Measurements from ENCODE around the gene ZG16B. TPM values are rescaled to one million over a fixed set of nuclear protein-coding genes. Genes with fewer than 3 reads are reported as not detected.

The ZG16B gene
- total and polyA plus RNA-seq, 2 donors (not counting 1 experiment from before 2014, with no cell fraction given): not detected

DNA sequence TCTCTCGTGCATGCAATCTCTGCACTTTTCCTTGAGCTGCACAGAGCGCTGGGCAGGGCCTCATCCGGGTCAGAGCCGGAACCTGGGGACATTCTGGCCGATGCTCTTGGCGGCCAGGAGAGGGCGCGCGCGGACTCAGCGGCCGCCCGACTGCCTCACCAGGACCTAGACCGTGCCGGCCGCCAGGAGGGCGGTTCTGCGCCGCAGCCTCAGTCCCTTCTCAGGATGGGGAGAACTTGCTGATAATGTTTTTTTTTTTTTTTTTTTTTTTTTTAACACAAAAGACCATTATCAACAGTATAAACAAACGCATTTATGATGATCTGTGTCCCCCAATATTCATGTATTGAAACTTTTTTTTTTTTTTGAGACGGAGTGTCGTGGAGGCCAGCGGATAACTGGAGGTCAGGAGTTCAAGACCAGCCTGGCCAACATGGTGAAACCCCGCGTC lies 44.8 kb downstream of the ZG16B start:
- Histone ChIP-seq H3K4me1 (ENCODE audit: control insufficient read depth, extremely low read depth, insufficient read depth, low read length) (no peaks in the 10 kb centered on the region), H2AFZ (ENCODE audit: low read length) (no peak overlapping the region), H3K79me2 (ENCODE audit: control insufficient read depth, insufficient read depth, low read length) (no peaks in the 10 kb centered on the region), H3K9ac (ENCODE audit: insufficient read depth, low read length) (no peak overlapping the region), H3K27ac (ENCODE audit: insufficient read depth, low read length) (no peak overlapping the region), H3K36me3 (ENCODE audit: control insufficient read depth, insufficient read depth, low read length) (no peaks in the 10 kb centered on the region), H3K4me3 (replicated peaks in 1 of 4; ENCODE audit: control extremely low read depth in 1 of 4, insufficient read depth in 1 of 4, low read depth in 3 of 4, low read length in 4 of 4) (no peak overlapping the region), H3K9me3 (ENCODE audit: control insufficient read depth, insufficient read depth, low read depth, low read length) (no peaks in the 10 kb centered on the region), H4K20me1 (ENCODE audit: control insufficient read depth, extremely low read depth, insufficient read depth, low read length) (no peaks in the 10 kb centered on the region), H3K27me3 (ENCODE audit: control insufficient read depth, insufficient read depth, low read length) (no peaks in the 10 kb centered on the region), H3K4me2 (ENCODE audit: extremely low read depth, insufficient read depth, low read length) (peak overlapping the region; percentile 8)
- TF ChIP-seq, protein P1, sequence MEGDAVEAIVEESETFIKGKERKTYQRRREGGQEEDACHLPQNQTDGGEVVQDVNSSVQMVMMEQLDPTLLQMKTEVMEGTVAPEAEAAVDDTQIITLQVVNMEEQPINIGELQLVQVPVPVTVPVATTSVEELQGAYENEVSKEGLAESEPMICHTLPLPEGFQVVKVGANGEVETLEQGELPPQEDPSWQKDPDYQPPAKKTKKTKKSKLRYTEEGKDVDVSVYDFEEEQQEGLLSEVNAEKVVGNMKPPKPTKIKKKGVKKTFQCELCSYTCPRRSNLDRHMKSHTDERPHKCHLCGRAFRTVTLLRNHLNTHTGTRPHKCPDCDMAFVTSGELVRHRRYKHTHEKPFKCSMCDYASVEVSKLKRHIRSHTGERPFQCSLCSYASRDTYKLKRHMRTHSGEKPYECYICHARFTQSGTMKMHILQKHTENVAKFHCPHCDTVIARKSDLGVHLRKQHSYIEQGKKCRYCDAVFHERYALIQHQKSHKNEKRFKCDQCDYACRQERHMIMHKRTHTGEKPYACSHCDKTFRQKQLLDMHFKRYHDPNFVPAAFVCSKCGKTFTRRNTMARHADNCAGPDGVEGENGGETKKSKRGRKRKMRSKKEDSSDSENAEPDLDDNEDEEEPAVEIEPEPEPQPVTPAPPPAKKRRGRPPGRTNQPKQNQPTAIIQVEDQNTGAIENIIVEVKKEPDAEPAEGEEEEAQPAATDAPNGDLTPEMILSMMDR (conservative IDR thresholded peaks at IDR 0.05 in 1 of 2, IDR thresholded peaks at IDR 0.05 in 1 of 2; ENCODE audit: low read depth in 1 of 2, low read length in 2 of 2): peak; percentile 78 to 91
- no peak for TF ChIP-seq EZH2 (IDR thresholded peaks at IDR 0.05; ENCODE audit: low read length, missing control alignments)
- peak; percentile 59 to 68 for DNase-seq (ENCODE audit: low read depth in 2 of 2)

DNA sequence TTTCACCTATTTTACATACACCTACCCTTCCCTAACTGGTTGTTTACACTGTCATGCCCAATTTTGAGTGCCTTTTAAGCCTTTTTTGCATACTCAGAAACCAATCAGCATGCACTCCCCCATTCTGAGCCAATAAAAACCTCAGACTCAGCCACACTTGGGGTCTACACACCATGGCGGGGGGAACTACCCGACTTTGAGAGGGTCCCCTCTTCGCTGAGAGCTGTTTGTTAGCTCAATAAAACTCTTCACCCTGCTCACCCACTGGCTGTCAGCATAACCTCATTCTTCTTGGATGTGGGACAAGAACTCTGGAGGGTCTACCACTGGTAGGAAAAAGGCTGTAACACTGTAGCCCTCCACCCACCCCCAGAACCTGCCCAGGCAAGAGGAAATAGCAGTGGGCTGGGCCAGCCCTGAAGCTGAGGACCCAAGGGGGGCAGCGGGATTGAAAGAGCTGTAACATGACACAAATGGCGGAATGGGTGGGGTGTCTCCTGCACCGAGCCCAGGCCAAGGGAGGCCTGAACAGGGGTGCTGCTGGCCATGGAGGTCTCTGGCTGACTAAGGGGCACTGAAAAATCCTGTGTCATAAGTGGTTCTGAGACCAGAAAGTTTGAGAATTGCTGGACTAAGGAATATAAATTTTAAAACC lies 49.9 kb downstream of the ZG16B start:
- no peak for DNase-seq (ENCODE audit: low read depth in 2 of 2)
- TF ChIP-seq EZH2 (IDR thresholded peaks at IDR 0.05; ENCODE audit: low read length, missing control alignments): no peak
- TF ChIP-seq, protein P1 (conservative IDR thresholded peaks at IDR 0.05 in 1 of 2, IDR thresholded peaks at IDR 0.05 in 1 of 2; ENCODE audit: low read depth in 1 of 2, low read length in 2 of 2): no peak
- no peaks in the 10 kb centered on the region for H3K4me1 ChIP-seq (ENCODE audit: control insufficient read depth, extremely low read depth, insufficient read depth, low read length)

More for the DNA sequence above, 49.9 kb downstream of the ZG16B start:
- no peaks in the 10 kb centered on the region for H3K36me3 ChIP-seq (ENCODE audit: control insufficient read depth, insufficient read depth, low read length)
- no peaks in the 10 kb centered on the region for H3K9me3 ChIP-seq (ENCODE audit: control insufficient read depth, insufficient read depth, low read depth, low read length)
- no peaks in the 10 kb centered on the region for H4K20me1 ChIP-seq (ENCODE audit: control insufficient read depth, extremely low read depth, insufficient read depth, low read length)
- H3K4me3 ChIP-seq (replicated peaks in 1 of 4; ENCODE audit: control extremely low read depth in 1 of 4, insufficient read depth in 1 of 4, low read depth in 3 of 4, low read length in 4 of 4): no peak overlapping the region
- no peak overlapping the region for H3K4me2 ChIP-seq (ENCODE audit: extremely low read depth, insufficient read depth, low read length)
- no peaks in the 10 kb centered on the region for H3K27me3 ChIP-seq (ENCODE audit: control insufficient read depth, insufficient read depth, low read length)
- no peak overlapping the region for H3K9ac ChIP-seq (ENCODE audit: insufficient read depth, low read length)
- no peak overlapping the region for H2AFZ ChIP-seq (ENCODE audit: low read length)
- H3K79me2 ChIP-seq (ENCODE audit: control insufficient read depth, insufficient read depth, low read length): peaks cover 6% of the 10 kb centered on the region
- H3K27ac ChIP-seq (ENCODE audit: insufficient read depth, low read length): no peak overlapping the region

Other genes with a start within 250 kb of the ZG16B start
- gene KCTD5, start 147.8 kb upstream of the ZG16B start, total RNA-seq: 15.2 and 21.6 TPM in 2 replicates
- gene KCTD5, start 147.8 kb upstream of the ZG16B start, polyA plus RNA-seq: 25.9 and 35.2 TPM in 2 replicates
- 1.0 and 1.2 TPM in 2 replicates for gene PRSS27, start 110.1 kb upstream of the ZG16B start, total RNA-seq
- gene PRSS27, start 110.1 kb upstream of the ZG16B start, polyA plus RNA-seq: 0.16 and 0.24 TPM in 2 replicates
- gene SRRM2, start 77.7 kb upstream of the ZG16B start, total RNA-seq: 43.9 and 74.3 TPM in 2 replicates
- 55.2 and 85.6 TPM in 2 replicates for gene SRRM2, start 77.7 kb upstream of the ZG16B start, polyA plus RNA-seq
- gene ELOB, start 53.0 kb upstream of the ZG16B start, total RNA-seq: 227 and 436 TPM in 2 replicates
- gene ELOB, start 53.0 kb upstream of the ZG16B start, polyA plus RNA-seq: 124 and 165 TPM in 2 replicates
- gene PRSS33, start 42.7 kb upstream of the ZG16B start, total RNA-seq: not detected in 2 replicates
- not detected in 2 replicates for gene PRSS33, start 42.7 kb upstream of the ZG16B start, polyA plus RNA-seq
- gene PRSS41, start 31.8 kb upstream of the ZG16B start, total RNA-seq: not detected in 2 replicates
- not detected in 2 replicates for gene PRSS41, start 31.8 kb upstream of the ZG16B start, polyA plus RNA-seq
- gene PRSS21, start 13.1 kb upstream of the ZG16B start, total RNA-seq: 0.17 and 0.77 TPM in 2 replicates
- 0.15 and 0.22 TPM in 2 replicates for gene PRSS21, start 13.1 kb upstream of the ZG16B start, polyA plus RNA-seq
- gene PRSS22, start 27.9 kb downstream of the ZG16B start, total RNA-seq: 0.17 TPM in 1 of 2 replicates, not detected in the other
- gene PRSS22, start 27.9 kb downstream of the ZG16B start, polyA plus RNA-seq: not detected in 2 replicates
- gene FLYWCH2, start 52.9 kb downstream of the ZG16B start, total RNA-seq: 55.2 and 56.8 TPM in 2 replicates
- gene FLYWCH2, start 52.9 kb downstream of the ZG16B start, polyA plus RNA-seq: 18.1 and 21.2 TPM in 2 replicates
- gene FLYWCH1, start 81.6 kb downstream of the ZG16B start, total RNA-seq: 44.4 and 58.5 TPM in 2 replicates
- 12.0 and 16.4 TPM in 2 replicates for gene FLYWCH1, start 81.6 kb downstream of the ZG16B start, polyA plus RNA-seq
- not detected in 2 replicates for gene KREMEN2, start 134.0 kb downstream of the ZG16B start, total RNA-seq
- not detected in 2 replicates for gene KREMEN2, start 134.0 kb downstream of the ZG16B start, polyA plus RNA-seq
- gene PAQR4, start 139.0 kb downstream of the ZG16B start, total RNA-seq: 1.0 and 1.5 TPM in 2 replicates
- gene PAQR4, start 139.0 kb downstream of the ZG16B start, polyA plus RNA-seq: 3.0 and 8.7 TPM in 2 replicates
- gene PKMYT1, start 150.1 kb downstream of the ZG16B start, total RNA-seq: 0.26 and 1.2 TPM in 2 replicates
- gene PKMYT1, start 150.1 kb downstream of the ZG16B start, polyA plus RNA-seq: 2.7 and 8.3 TPM in 2 replicates
- not detected in 2 replicates for gene CLDN9, start 182.6 kb downstream of the ZG16B start, total RNA-seq
- gene CLDN9, start 182.6 kb downstream of the ZG16B start, polyA plus RNA-seq: not detected in 2 replicates
- gene CLDN6, start 187.9 kb downstream of the ZG16B start, total RNA-seq: 0.26 TPM in 1 of 2 replicates, not detected in the other
- gene CLDN6, start 187.9 kb downstream of the ZG16B start, polyA plus RNA-seq: 0.03 TPM in 1 of 2 replicates, not detected in the other
- 159 and 196 TPM in 2 replicates for gene TNFRSF12A, start 190.1 kb downstream of the ZG16B start, total RNA-seq
- 80.7 and 110 TPM in 2 replicates for gene TNFRSF12A, start 190.1 kb downstream of the ZG16B start, polyA plus RNA-seq
- 36.0 and 75.5 TPM in 2 replicates for gene HCFC1R1, start 193.6 kb downstream of the ZG16B start, total RNA-seq
- gene HCFC1R1, start 193.6 kb downstream of the ZG16B start, polyA plus RNA-seq: 44.9 and 58.0 TPM in 2 replicates
- gene THOC6, start 193.7 kb downstream of the ZG16B start, total RNA-seq: 25.4 and 26.6 TPM in 2 replicates
- 17.6 and 19.7 TPM in 2 replicates for gene THOC6, start 193.7 kb downstream of the ZG16B start, polyA plus RNA-seq
- gene BICDL2, start 206.6 kb downstream of the ZG16B start, total RNA-seq: not detected in 2 replicates
- gene BICDL2, start 206.6 kb downstream of the ZG16B start, polyA plus RNA-seq: 0.05 TPM in 1 of 2 replicates, not detected in the other
- gene MMP25, start 216.3 kb downstream of the ZG16B start, total RNA-seq: not detected in 2 replicates
- gene MMP25, start 216.3 kb downstream of the ZG16B start, polyA plus RNA-seq: 0.02 and 0.03 TPM in 2 replicates
- gene IL32, start 235.3 kb downstream of the ZG16B start, total RNA-seq: 4.4 and 5.1 TPM in 2 replicates
- 1.4 and 4.1 TPM in 2 replicates for gene IL32, start 235.3 kb downstream of the ZG16B start, polyA plus RNA-seq